Tibial artery (tissue), 4 donors: ENCODE measurements around the gene FOXD2.

Experiments used
- DNase-seq, 2 donors: peaks; one replicate each; pipeline ENCODE4 v3.0.0-alpha.2; 2019
- H3K27ac ChIP-seq, 2 donors: fragments of 200-600 bp; sonication (generic) in 1 of 2; 1 replicate in 1 of 2; 2 replicates in 1 of 2; pipeline ENCODE4 v1.5.1; 2018 to 2019; ENCODE audit warnings: mild to moderate bottlenecking in 1 of 2
- H3K27me3 ChIP-seq, 2 donors: fragments of 200-600 bp; sonication (generic) in 1 of 2; one replicate each; pipeline versions ENCODE4 v1.5.1 to v1.6.0; 2016 to 2019
- H3K36me3 ChIP-seq, 3 donors: fragments of 200-600 bp; sonication (generic) in 2 of 3; one replicate each; pipeline ENCODE4 v1.5.1; 2016 to 2019; ENCODE audit warnings: mild to moderate bottlenecking in 2 of 3
- H3K4me1 ChIP-seq, 4 donors: fragments of 200-600 bp; sonication (generic) in 2 of 4; 1 replicate in 3 of 4; 2 replicates in 1 of 4; pipeline ENCODE4 v1.5.1; 2016 to 2019
- H3K4me3 ChIP-seq, 2 donors: fragments of 200-600 bp; sonication (generic) in 1 of 2; 1 replicate in 1 of 2; 2 replicates in 1 of 2; pipeline ENCODE4 v1.5.1; 2018 to 2019; ENCODE audit warnings: mild to moderate bottlenecking in 2 of 2
- H3K9me3 ChIP-seq, 3 donors: fragments of 200-600 bp; sonication (generic) in 1 of 3; one replicate each; pipeline ENCODE4 v1.5.1; 2016 to 2019
- intact Hi-C: fragments of 100-400 bp; cut with DNase I; formaldehyde crosslinking; loops from one replicate; pipeline ENCODE4 v1.15.0; 2023; ENCODE audit warnings: low total_unique reads
- TF ChIP-seq, protein P1 (sequence below), 2 experiments: fragments of 200-600 bp in 1 of 2; fragments of 450-650 bp in 1 of 2; IDR thresholded peaks; one replicate each; pipeline ENCODE4 v1.5.1; 2017 to 2019; ENCODE audit warnings: antibody characterized with exemption in 2 of 2, mild to moderate bottlenecking in 1 of 2, moderate library complexity in 1 of 2

Gene FOXD2

DNA sequence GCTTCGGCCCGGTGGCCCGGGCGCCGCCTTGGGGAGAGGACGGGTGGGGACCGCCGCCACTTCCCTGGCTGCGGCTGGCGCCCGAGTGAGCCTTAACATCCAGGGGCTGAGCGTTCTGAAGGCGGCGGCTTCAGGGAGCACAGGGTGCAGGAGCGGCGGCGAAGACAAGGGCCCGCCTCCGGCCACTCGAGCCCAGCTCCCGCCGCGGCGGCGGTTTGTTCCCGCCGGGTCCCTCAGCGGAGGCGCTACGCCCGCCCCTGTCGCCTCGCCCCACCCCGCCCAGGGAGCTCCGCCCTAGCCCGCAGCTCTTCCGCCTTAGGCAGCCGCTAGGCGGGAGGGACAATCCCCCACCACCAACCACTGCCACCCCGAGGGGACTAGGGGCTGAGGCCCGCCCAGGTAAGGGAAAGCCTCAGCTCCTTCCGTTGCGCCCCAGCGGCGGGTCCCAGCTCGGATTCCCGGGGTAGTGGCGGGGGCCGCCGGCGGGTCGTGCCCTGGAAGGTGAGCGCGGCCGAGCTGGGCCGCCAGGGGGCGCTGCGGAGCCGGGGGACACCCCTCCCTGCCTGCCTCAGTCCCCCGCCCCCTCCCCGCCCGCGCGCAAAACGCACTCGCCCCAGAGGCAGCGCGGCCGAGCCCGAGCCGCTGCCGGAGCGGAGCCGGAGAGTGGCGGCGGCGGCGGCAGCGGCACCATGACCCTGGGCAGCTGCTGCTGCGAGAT, at the start of gene FOXD2:
Gene FOXD2 (plus strand): TSS at position 598 of the 718 bp plus-strand sequence. CDS start 92 bp downstream, at position 690.
- peak within 1 kb of the TSS; percentile 86 to 89 for H3K27ac ChIP-seq
- TF ChIP-seq, protein P1, sequence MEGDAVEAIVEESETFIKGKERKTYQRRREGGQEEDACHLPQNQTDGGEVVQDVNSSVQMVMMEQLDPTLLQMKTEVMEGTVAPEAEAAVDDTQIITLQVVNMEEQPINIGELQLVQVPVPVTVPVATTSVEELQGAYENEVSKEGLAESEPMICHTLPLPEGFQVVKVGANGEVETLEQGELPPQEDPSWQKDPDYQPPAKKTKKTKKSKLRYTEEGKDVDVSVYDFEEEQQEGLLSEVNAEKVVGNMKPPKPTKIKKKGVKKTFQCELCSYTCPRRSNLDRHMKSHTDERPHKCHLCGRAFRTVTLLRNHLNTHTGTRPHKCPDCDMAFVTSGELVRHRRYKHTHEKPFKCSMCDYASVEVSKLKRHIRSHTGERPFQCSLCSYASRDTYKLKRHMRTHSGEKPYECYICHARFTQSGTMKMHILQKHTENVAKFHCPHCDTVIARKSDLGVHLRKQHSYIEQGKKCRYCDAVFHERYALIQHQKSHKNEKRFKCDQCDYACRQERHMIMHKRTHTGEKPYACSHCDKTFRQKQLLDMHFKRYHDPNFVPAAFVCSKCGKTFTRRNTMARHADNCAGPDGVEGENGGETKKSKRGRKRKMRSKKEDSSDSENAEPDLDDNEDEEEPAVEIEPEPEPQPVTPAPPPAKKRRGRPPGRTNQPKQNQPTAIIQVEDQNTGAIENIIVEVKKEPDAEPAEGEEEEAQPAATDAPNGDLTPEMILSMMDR (IDR thresholded peaks at IDR 0.05) = peak; percentile 99 to 100
- no peaks in the 10 kb centered on the region for H3K9me3 ChIP-seq
- H3K27me3 ChIP-seq = peaks cover 0 to 21% of the 10 kb centered on the region in 2 donors
- intact Hi-C loops = loop anchor here (2.0 kb wide), 1 partner anchor 273 kb away; no protein-coding TSS in a partner anchor
- DNase-seq = peak; percentile 77 to 93
- H3K4me1 ChIP-seq = peaks cover 0 to 61% (median 38%) of the 10 kb centered on the region in 4 donors
- peak within 1 kb of the TSS; percentile 76 to 85 for H3K4me3 ChIP-seq
- H3K36me3 ChIP-seq = no peaks in the 10 kb centered on the region

DNA sequence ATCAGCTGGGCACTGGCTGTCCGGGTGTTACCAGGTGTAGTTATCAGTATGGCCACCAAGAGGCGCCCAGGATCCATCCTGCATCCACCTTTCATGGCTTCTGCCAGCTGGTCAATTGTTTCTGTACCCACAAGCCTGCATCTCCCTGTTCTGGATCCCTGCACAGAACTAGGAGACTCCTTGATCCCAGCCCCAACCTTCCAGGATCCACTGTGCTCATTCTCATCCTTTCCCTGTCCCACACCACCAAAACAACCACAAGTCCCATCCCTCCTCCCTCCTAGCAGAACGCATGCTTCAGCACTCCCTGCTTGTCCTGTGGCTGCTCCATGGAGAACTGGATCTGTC, 49.0 kb upstream of the FOXD2 start:
- intact Hi-C loops = loop anchor here (5.0 kb wide), 1 partner anchor 323 kb away; no protein-coding TSS in a partner anchor

DNA sequence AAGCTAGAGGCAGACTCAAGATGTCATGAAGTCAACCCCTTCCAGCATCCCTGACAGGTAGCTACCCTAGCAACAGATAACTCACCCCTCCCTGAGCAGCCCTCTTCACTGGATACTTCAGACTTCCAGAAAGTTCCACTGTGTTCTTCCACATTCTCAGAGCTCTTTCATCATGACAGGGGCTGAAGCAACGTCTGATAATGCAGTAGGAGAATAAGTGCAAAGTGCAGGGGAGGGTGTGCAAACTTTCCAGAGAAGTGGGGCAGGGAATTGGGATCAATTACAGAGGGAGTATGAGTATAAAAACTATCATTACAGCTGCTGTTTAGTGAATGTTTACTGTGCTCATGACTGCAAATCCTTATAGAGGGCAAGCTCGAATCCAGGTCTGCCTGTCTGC, 48.1 kb upstream of the FOXD2 start:
- H3K36me3 ChIP-seq = no peaks in the 10 kb centered on the region
- no peak for DNase-seq
- H3K27me3 ChIP-seq = peaks cover 0 to 3% of the 10 kb centered on the region in 2 donors
- H3K4me1 ChIP-seq = peaks cover 0 to 8% (median 3%) of the 10 kb centered on the region in 4 donors
- TF ChIP-seq, protein P1 (IDR thresholded peaks at IDR 0.05) = no peak
- H3K4me3 ChIP-seq = no peak overlapping the region
- intact Hi-C loops = loop anchor here (5.0 kb wide), 1 partner anchor 323 kb away; no protein-coding TSS in a partner anchor
- H3K9me3 ChIP-seq = no peaks in the 10 kb centered on the region
- H3K27ac ChIP-seq = no peak overlapping the region

More for the DNA sequence above, 49.0 kb upstream of the FOXD2 start:
- peaks cover 0 to 8% (median 3%) of the 10 kb centered on the region in 4 donors for H3K4me1 ChIP-seq
- H3K27me3 ChIP-seq = no peaks in the 10 kb centered on the region
- no peaks in the 10 kb centered on the region for H3K36me3 ChIP-seq
- no peak overlapping the region for H3K4me3 ChIP-seq
- H3K9me3 ChIP-seq = no peaks in the 10 kb centered on the region
- peak; percentile 52 to 76 for DNase-seq
- H3K27ac ChIP-seq = no peak overlapping the region
- TF ChIP-seq, protein P1 (IDR thresholded peaks at IDR 0.05) = peak; percentile 66 to 80

DNA sequence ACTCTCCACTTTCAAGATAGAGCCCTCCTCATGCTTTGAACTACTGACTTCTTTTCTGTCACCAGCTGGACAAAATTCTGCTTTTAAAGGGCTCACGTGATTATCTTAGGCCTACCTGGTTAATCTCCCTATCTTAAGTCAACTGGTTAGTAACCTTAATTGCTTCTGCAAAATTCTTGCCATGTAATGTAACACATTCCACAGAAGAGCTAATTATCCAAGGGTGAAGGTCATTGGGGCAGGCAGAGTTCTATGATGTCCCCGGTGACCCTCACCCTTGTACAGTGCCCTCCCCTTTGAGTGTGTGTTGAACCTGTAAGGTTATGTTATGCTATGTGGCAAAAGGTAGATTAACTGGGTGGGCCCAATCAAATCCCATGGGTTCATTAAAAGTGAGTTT, 47.0 kb upstream of the FOXD2 start:
- Histone ChIP-seq H3K36me3 (no peaks in the 10 kb centered on the region), H3K27me3 (peaks cover 0 to 3% of the 10 kb centered on the region in 2 donors), H3K4me3 (no peak overlapping the region), H3K9me3 (no peaks in the 10 kb centered on the region), H3K27ac (no peak overlapping the region), H3K4me1 (peaks cover 0 to 8% (median 3%) of the 10 kb centered on the region in 4 donors)
- TF ChIP-seq, protein P1 (IDR thresholded peaks at IDR 0.05) = no peak
- intact Hi-C loops = no loop called here
- DNase-seq = no peak

DNA sequence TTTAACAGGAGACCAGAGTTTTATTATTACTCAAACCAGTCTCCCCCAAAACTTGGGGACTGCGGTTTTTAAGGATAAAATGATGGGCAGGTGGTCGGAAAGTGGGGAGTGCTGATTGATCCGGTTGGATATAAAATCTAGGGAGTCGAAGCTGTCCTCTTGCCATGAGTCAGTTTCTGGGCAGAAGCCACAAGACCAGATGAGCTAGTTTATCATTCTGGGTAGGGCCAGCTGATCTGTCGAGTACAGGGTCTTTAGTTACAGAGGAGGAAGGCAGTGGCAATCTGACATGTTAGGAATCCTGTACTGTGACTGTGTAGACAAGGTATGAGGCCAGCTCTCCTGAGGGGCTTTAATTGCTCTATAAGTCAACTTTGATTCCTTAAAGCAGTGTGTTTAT, 44.7 kb upstream of the FOXD2 start:
- TF ChIP-seq, protein P1 (IDR thresholded peaks at IDR 0.05) = no peak
- H3K9me3 ChIP-seq = no peaks in the 10 kb centered on the region
- intact Hi-C loops = no loop called here

More for the DNA sequence above, 44.7 kb upstream of the FOXD2 start:
- DNase-seq = no peak
- Histone ChIP-seq H3K27ac (no peak overlapping the region), H3K27me3 (peaks cover 0 to 17% of the 10 kb centered on the region in 2 donors), H3K36me3 (no peaks in the 10 kb centered on the region), H3K4me1 (peaks cover 0 to 6% (median 2%) of the 10 kb centered on the region in 4 donors), H3K4me3 (no peak overlapping the region)
